ENCODE measurements around the gene LRRC2. TPM values are rescaled to one million over a fixed set of nuclear protein-coding genes. Genes with fewer than 3 reads are reported as not detected.

LRRC2 gene
- total and polyA plus RNA-seq, 9 of the 15 experiments (the other 6 are each of a cell fraction or from before 2014, with no cell fraction given) = 0.01 to 0.04 (median 0.03) TPM; not detected in 5

- TF ChIP-seq ZNF318 (IDR thresholded peaks at IDR 0.05; ENCODE audit: borderline replicate concordance in 1 of 2, low read depth in 1 of 2) (no peak), AFF4 (CRISPR knock-in tag; IDR thresholded peaks at IDR 0.05) (no peak), PATZ1 (CRISPR knock-in tag; IDR thresholded peaks at IDR 0.05; ENCODE audit: borderline replicate concordance) (no peak), TEAD4 (IDR thresholded peaks at IDR 0.05; ENCODE audit: low read length) (no peak), TEAD4 (CRISPR knock-in tag; IDR thresholded peaks at IDR 0.05; ENCODE audit: borderline replicate concordance) (no peak), TRIM24 (IDR thresholded peaks at IDR 0.05) (peak in 1 of 2 experiments; percentile 73; a peak in 1 of 4 replicates), CC2D1A (IDR thresholded peaks at IDR 0.05) (no peak), KAT2B (IDR thresholded peaks at IDR 0.05; ENCODE audit: low read depth, low read length) (no peak), U2AF2 (optimal IDR thresholded peaks at IDR 0.05; ENCODE audit: low read depth, low read length) (no peak), HDAC8 (tag; IDR thresholded peaks at IDR 0.05) (no peak), ZNF589 (CRISPR knock-in tag; IDR thresholded peaks at IDR 0.05; ENCODE audit: low read depth) (peak; percentile 20; the same call in 1 of the 2 replicates)
Observed at GRCh38 chr3:46585799-46586693, 19.9 kb upstream of the LRRC2 start (continued).
